Activated naive CD4-positive, alpha-beta T cell treated with anti-CD3 and anti-CD28 coated beads for 36 hours (primary cell): ENCODE measurements around the gene INHBC. TPM values are rescaled to one million over a fixed set of nuclear protein-coding genes. Genes with fewer than 3 reads are reported as not detected.

Experiments
- CTCF ChIA-PET: fragments of 350-600 bp; sonication (Branson Sonifier 250); formaldehyde crosslinking; loops from one replicate; lab custom pipeline; 2021; ENCODE audit warnings: antibody characterized with exemption; lab: Charles Lee
- DNase-seq: peaks from one replicate; pipeline ENCODE4 v3.0.0-alpha.2; 2020
- H3K27ac Mint-ChIP-seq: one replicate; pipeline ENCODE4 v1.8.0; 2021; ENCODE audit warnings: mild to moderate bottlenecking, mixed read lengths
- H3K27me3 Mint-ChIP-seq: one replicate; pipeline ENCODE4 v1.8.0; 2021; ENCODE audit warnings: low read depth, mixed read lengths
- H3K36me3 Mint-ChIP-seq: one replicate; pipeline ENCODE4 v1.8.0; 2021; ENCODE audit warnings: low read depth, mixed read lengths
- H3K4me1 Mint-ChIP-seq: one replicate; pipeline ENCODE4 v1.8.0; 2021; ENCODE audit warnings: low read depth, mixed read lengths
- H3K4me3 Mint-ChIP-seq: one replicate; pipeline ENCODE4 v1.8.0; 2021; ENCODE audit warnings: mild to moderate bottlenecking, moderate library complexity, mixed read lengths
- H3K9me3 Mint-ChIP-seq: one replicate; pipeline ENCODE4 v1.8.0; 2021; ENCODE audit warnings: mixed read lengths
- intact Hi-C: fragments of 100-400 bp; cut with micrococcal nuclease; formaldehyde crosslinking; loops from one replicate; pipeline ENCODE4 v1.15.1; 2023
- total RNA-seq, 2 experiments: library from RNA; stranded (reverse); gene quantifications; one replicate each; pipeline ENCODE4 v1.2.3, GENCODE V29; 2021

INHBC gene
- total RNA-seq, 2 experiments from 2014 or later, result not detected

DNA sequence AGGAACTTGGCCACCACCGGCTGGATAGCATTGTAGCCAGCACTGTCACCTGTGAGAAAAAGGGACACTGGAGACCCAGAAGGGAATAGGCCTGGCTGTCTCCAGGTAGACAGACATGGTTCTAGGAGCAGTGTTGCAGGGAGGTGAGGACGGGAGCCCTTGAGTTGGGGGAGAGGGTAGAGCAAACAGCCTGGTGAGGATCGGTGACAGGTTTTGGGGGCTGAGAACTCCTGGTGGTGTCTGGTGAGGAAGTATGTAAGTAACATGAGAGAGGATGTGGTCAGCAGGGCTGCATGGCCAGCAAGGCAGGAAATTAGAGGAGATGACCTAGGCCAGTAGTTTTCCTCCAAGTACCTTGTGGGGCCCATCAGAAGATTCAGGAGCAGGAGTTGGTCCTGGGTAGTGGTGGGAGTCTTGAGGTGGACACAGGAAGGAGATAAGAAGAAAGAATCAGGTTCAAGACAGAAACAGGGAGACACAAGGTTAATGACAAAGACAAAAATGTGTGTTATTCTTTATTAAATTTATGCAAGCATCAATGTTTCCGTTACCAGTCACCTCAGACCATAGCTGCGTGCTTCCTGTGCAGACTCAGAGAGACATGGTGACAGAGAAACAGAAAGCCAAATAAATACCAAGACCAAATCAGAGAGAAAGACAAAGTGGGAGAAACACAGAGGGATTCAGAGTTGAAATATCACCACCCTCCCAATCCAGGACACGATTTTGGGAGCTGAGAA, 45.0 kb downstream of the INHBC start, which contains the start of gene ARHGAP9:
Gene ARHGAP9 (minus strand): TSS at position 491 of the 740 bp plus-strand sequence. CDS start 460 bp downstream, at position 31.
- Mint-ChIP-seq H3K36me3 (peaks cover 48% of the 10 kb centered on the region), H3K4me1 (peaks cover 59% of the 10 kb centered on the region), H3K4me3 (peak within 1 kb of the TSS; percentile 84), H3K27me3 (no peaks in the 10 kb centered on the region), H3K27ac (peak within 1 kb of the TSS; percentile 99), H3K9me3 (no peaks in the 10 kb centered on the region)
- CTCF ChIA-PET, result interaction anchor here (0.9 to 10.2 kb wide), 4 partner anchors 11 to 250 kb away, joined by 3 to 207 read pairs (median 4); partner anchors contain the start of genes GLI1 and SHMT2
- intact Hi-C loops, result loop anchor here (1.0 to 5.0 kb wide), 6 partner anchors 68 to 842 kb away; partner anchors contain the start of genes DCTN2, NAB2 and TSPAN31
- DNase-seq, result peak; percentile 74

GRCh38 chr12:57481671-57482070, 47.1 kb downstream of the INHBC start:
- intact Hi-C loops, result no loop called here
- Mint-ChIP-seq H3K27me3 (no peaks in the 10 kb centered on the region), H3K36me3 (peaks cover 40% of the 10 kb centered on the region), H3K4me3 (no peak overlapping the region), H3K9me3 (no peaks in the 10 kb centered on the region), H3K27ac (peak overlapping the region; percentile 99), H3K4me1 (peaks cover 48% of the 10 kb centered on the region)
- no peak for DNase-seq
- CTCF ChIA-PET, result interaction anchor here (10.2 kb wide), 1 partner anchor 20 kb away, joined by 207 read pairs; the partner anchor contains the start of gene GLI1

- no peak for DNase-seq
- no peaks in the 10 kb centered on the region for H3K9me3 Mint-ChIP-seq
- H3K27ac Mint-ChIP-seq, result peak overlapping the region; percentile 7
- intact Hi-C loops, result no loop called here
- peaks cover 51% of the 10 kb centered on the region for H3K4me1 Mint-ChIP-seq
- CTCF ChIA-PET, result interaction anchor here (10.2 kb wide), 1 partner anchor 21 kb away, joined by 207 read pairs; the partner anchor contains the start of gene GLI1
- peaks cover 32% of the 10 kb centered on the region for H3K36me3 Mint-ChIP-seq
- H3K27me3 Mint-ChIP-seq, result no peaks in the 10 kb centered on the region
- H3K4me3 Mint-ChIP-seq, result no peak overlapping the region
Measured at GRCh38 chr12:57483466-57483865, 48.9 kb downstream of the INHBC start.

DNA sequence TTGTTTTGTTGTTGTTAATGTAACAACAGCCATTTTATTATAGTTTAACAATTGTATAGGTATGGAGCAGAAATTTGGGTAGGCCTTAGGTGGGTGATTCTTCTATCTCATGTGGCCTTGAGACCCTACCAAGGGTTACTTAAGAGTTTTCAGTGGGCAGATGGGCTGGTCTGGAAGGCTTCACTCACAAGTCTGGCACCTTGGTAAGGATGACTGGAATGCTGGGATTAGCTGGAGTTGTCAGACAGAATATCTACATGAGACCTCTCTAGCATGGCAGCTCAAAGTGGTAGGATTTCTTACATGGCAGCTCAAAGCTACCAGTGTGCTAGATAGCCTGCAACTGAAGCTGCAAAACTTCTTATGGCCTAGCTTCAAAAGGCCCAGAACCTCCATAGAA, 51.1 kb downstream of the INHBC start:
- DNase-seq, result no peak
- Mint-ChIP-seq H3K9me3 (no peaks in the 10 kb centered on the region), H3K27ac (no peak overlapping the region), H3K36me3 (peaks cover 41% of the 10 kb centered on the region), H3K4me1 (peaks cover 51% of the 10 kb centered on the region), H3K4me3 (no peak overlapping the region), H3K27me3 (no peaks in the 10 kb centered on the region)
- CTCF ChIA-PET, result interaction anchor here (0.6 to 1.8 kb wide), 3 partner anchors 9 to 65 kb away, joined by 3 to 13 read pairs (median 3); partner anchors contain the start of gene GLI1
- intact Hi-C loops, result no loop called here

DNA sequence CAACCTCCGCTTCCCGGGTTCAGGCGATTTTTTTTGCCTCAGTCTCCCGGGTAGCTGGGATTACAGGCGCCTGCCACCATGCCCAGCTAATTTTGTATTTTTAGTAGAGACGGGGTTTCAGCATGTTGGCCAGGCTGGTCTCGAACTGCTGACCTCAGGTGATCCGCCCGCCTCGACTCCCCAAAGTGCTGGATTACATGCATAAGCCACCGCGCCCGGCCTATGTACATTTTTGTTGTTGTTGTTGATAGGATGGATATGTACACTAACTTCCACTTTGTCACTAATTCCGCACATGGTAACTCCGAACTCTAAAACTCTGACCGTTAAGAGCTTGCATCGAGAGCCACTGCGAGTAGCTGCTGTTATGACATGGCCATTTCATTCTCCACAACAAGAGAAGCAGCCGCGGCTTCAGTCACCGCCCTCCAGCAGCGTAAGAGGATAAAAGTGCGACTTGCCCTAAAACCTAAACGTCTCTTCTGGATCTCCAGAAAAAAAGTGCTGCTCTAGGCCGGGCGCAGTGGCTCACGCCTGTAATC, 52.5 kb downstream of the INHBC start:
- DNase-seq, result no peak
- H3K4me1 Mint-ChIP-seq, result peaks cover 45% of the 10 kb centered on the region
- H3K27ac Mint-ChIP-seq, result no peak overlapping the region
- H3K4me3 Mint-ChIP-seq, result no peak overlapping the region
- peaks cover 45% of the 10 kb centered on the region for H3K36me3 Mint-ChIP-seq
- no peaks in the 10 kb centered on the region for H3K9me3 Mint-ChIP-seq
- CTCF ChIA-PET, result interaction anchor here (1.1 to 1.8 kb wide), 4 partner anchors 10 to 28 kb away, joined by 3 to 13 read pairs (median 4); partner anchors contain the start of gene GLI1
- intact Hi-C loops, result loop anchor here (1.0 kb wide), 4 partner anchors 9 to 207 kb away; partner anchors contain the start of genes DCTN2 and GLI1
- no peaks in the 10 kb centered on the region for H3K27me3 Mint-ChIP-seq

- Mint-ChIP-seq H3K27ac (peak within 1 kb of the TSS; percentile 94), H3K27me3 (no peaks in the 10 kb centered on the region), H3K36me3 (peaks cover 50% of the 10 kb centered on the region), H3K9me3 (no peaks in the 10 kb centered on the region), H3K4me1 (peaks cover 49% of the 10 kb centered on the region), H3K4me3 (peak within 1 kb of the TSS; percentile 97)
- intact Hi-C loops, result loop anchor here (1.0 kb wide), 5 partner anchors 9 to 207 kb away; partner anchors contain the start of genes DCTN2, DDIT3 and GLI1
- DNase-seq, result peak; percentile 97
- CTCF ChIA-PET, result interaction anchor here (1.1 to 1.2 kb wide), 2 partner anchors 16 to 25 kb away, joined by 3 to 6 read pairs; no protein-coding TSS in a partner anchor
Measured at GRCh38 chr12:57487597-57488401, 53.2 kb downstream of the INHBC start, which contains the start of gene MARS1. Gene MARS1 (plus strand): TSS chr12:57488068. CDS start chr12:57488091, 23 bp downstream.

DNA sequence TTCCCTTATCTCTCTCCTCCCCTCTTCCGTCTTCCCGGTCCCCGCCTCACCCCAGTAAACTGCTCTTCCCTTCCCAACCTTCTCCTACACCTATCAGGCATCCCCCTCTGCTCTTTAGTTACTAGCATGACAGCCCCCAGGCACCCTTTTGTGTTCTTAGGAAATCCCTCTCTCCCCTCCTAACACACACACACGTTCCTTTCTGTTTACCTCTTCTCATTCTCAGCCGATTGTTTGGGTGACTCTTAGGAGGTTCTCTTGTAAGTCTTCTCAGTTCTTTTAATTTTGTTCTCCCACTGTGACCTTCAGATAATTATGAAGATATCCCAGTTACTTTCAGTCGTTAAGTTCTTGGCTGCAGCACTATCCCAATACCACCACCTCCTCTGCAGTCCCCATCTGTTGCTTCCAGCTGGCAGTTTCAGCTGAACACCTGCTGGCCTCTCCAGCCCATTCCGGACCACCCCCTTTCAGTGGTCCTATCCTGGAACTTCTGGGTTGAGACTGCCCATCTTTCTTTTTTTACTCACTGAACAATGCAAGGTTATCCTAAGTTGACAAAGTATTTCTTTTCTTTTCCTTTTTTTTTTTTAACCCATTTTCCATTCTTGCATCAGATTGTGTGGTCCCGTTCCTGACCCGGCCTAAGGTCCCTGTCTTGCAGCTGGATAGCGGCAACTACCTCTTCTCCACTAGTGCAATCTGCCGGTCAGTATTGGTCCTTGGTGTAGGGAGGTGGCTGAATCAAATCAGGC, 54.0 kb downstream of the INHBC start:
- peaks cover 49% of the 10 kb centered on the region for H3K36me3 Mint-ChIP-seq
- intact Hi-C loops, result loop anchor here (1.0 kb wide), 1 partner anchor 32 kb away; the partner anchor contains the start of gene DDIT3

GRCh38 chr12:57489157-57489641, 54.6 kb downstream of the INHBC start:
- CTCF ChIA-PET, result interaction anchor here (1.5 to 1.7 kb wide), 2 partner anchors 13 to 31 kb away, joined by 5 to 7 read pairs; no protein-coding TSS in a partner anchor
- no peaks in the 10 kb centered on the region for H3K27me3 Mint-ChIP-seq
- intact Hi-C loops, result no loop called here
- peaks cover 52% of the 10 kb centered on the region for H3K36me3 Mint-ChIP-seq
- no peak for DNase-seq
- H3K27ac Mint-ChIP-seq, result peak overlapping the region; percentile 94
- peak overlapping the region; percentile 97 for H3K4me3 Mint-ChIP-seq
- no peaks in the 10 kb centered on the region for H3K9me3 Mint-ChIP-seq
- H3K4me1 Mint-ChIP-seq, result peaks cover 43% of the 10 kb centered on the region

More for the DNA sequence above, 54.0 kb downstream of the INHBC start:
- Mint-ChIP-seq H3K4me1 (peaks cover 43% of the 10 kb centered on the region), H3K27me3 (no peaks in the 10 kb centered on the region), H3K27ac (peak overlapping the region; percentile 94), H3K9me3 (no peaks in the 10 kb centered on the region), H3K4me3 (peak overlapping the region; percentile 97)
- no peak for DNase-seq
- CTCF ChIA-PET, result interaction anchor here (1.5 to 1.7 kb wide), 2 partner anchors 12 to 30 kb away, joined by 5 to 7 read pairs; no protein-coding TSS in a partner anchor

- DNase-seq, result no peak
- Mint-ChIP-seq H3K36me3 (peaks cover 55% of the 10 kb centered on the region), H3K4me3 (no peak overlapping the region), H3K27me3 (no peaks in the 10 kb centered on the region), H3K4me1 (peaks cover 43% of the 10 kb centered on the region), H3K27ac (no peak overlapping the region), H3K9me3 (no peaks in the 10 kb centered on the region)
- intact Hi-C loops, result no loop called here
- CTCF ChIA-PET, result interaction anchor here (0.8 to 1.7 kb wide), 5 partner anchors 10 to 275 kb away, joined by 3 to 7 read pairs (median 3); partner anchors contain the start of gene ARHGAP9
Measured at GRCh38 chr12:57490126-57490525, 55.5 kb downstream of the INHBC start.

DNA sequence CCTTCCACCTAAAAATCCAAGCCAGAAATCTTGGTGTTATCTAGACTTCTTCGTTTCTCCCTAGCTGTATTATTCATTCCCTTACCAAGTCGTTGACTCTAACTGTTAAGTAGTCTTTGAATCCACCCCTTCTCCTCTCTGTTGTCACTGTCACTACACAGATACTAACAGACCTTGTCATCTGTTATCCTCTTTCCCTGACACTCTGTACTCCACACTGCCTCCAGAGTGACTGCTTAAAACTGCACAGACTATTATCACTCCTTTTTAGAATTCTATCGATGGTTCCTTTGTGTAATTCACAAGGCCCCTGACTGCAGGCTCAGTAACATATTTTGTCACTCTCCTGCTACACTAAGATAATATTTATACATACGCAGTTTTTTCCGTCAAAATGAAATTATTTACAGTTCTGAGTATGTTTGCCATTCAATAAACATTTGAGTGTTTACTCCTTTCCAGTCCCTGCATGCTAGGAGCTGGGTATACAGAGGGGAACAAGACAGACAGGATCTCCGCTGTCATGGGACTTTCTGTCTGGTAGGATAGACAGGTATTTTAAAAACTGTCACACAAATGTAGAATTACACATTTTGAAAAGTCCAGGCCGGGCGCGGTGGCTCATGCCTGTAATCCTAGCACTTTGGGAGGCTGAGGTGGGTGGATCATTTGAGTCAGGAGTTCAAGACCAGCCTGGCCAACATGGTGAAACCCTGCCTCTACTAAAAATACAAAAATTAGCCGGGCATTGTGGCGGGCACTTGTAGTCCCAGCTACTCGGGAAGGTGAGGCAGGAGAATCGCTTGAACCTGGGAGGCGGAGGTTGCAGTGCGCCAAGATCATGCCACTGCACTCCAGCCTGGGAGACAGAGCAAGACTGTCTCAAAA, 57.1 kb downstream of the INHBC start:
- Mint-ChIP-seq H3K4me3 (no peak overlapping the region), H3K36me3 (peaks cover 62% of the 10 kb centered on the region), H3K27me3 (no peaks in the 10 kb centered on the region), H3K4me1 (peaks cover 43% of the 10 kb centered on the region), H3K9me3 (no peaks in the 10 kb centered on the region), H3K27ac (peak overlapping the region; percentile 68)
- intact Hi-C loops, result no loop called here
- CTCF ChIA-PET, result interaction anchor here (1.1 kb wide), 1 partner anchor 33 kb away, joined by 4 read pairs; no protein-coding TSS in a partner anchor
- DNase-seq, result no peak
